ENCODE results near the gene CIRBP. TPM values are rescaled to one million over a fixed set of nuclear protein-coding genes. Genes with fewer than 3 reads are reported as not detected.

The CIRBP gene
- total RNA-seq, 1 donor from 2014 or later, result 295 TPM

GRCh38 chr19:1239796-1240737 lies 29.1 kb upstream of the CIRBP start:
- no peaks in the 10 kb centered on the region for H3K27me3 Mint-ChIP-seq (ENCODE audit: low read depth)
- H3K4me1 Mint-ChIP-seq (ENCODE audit: low read depth), result peaks cover 35% of the 10 kb centered on the region
- DNase-seq (ENCODE audit: low spot score), result no peak
- no peaks in the 10 kb centered on the region for H3K9me3 Mint-ChIP-seq (ENCODE audit: low read depth)
- H3K27ac Mint-ChIP-seq (ENCODE audit: unreplicated experiment), result peak overlapping the region; percentile 17
- peak; percentile 92 for TF ChIP-seq CTCF (IDR thresholded peaks at IDR 0.05)
- peak overlapping the region; percentile 49 for H3K4me3 Mint-ChIP-seq (ENCODE audit: unreplicated experiment)
- H3K36me3 Mint-ChIP-seq (ENCODE audit: low read depth), result no peaks in the 10 kb centered on the region

- Mint-ChIP-seq H3K4me3 (ENCODE audit: unreplicated experiment) (peak overlapping the region; percentile 79), H3K27me3 (ENCODE audit: low read depth) (no peaks in the 10 kb centered on the region), H3K27ac (ENCODE audit: unreplicated experiment) (peak overlapping the region; percentile 96), H3K36me3 (ENCODE audit: low read depth) (no peaks in the 10 kb centered on the region), H3K9me3 (ENCODE audit: low read depth) (no peaks in the 10 kb centered on the region), H3K4me1 (ENCODE audit: low read depth) (peaks cover 35% of the 10 kb centered on the region)
- no peak for DNase-seq (ENCODE audit: low spot score)
- no peak for TF ChIP-seq CTCF (IDR thresholded peaks at IDR 0.05)
These were observed 28.2 kb upstream of the CIRBP start for GRCh38 chr19:1240925-1241324.

- Mint-ChIP-seq H3K4me1 (ENCODE audit: low read depth) (peaks cover 35% of the 10 kb centered on the region), H3K27ac (ENCODE audit: unreplicated experiment) (peak within 1 kb of the TSS; percentile 96), H3K9me3 (ENCODE audit: low read depth) (no peaks in the 10 kb centered on the region), H3K27me3 (ENCODE audit: low read depth) (no peaks in the 10 kb centered on the region), H3K4me3 (ENCODE audit: unreplicated experiment) (peak within 1 kb of the TSS; percentile 79), H3K36me3 (ENCODE audit: low read depth) (no peaks in the 10 kb centered on the region)
- no peak for DNase-seq (ENCODE audit: low spot score)
- TF ChIP-seq CTCF (IDR thresholded peaks at IDR 0.05), result no peak
These were observed 27.6 kb upstream of the CIRBP start, which contains the start of gene ATP5F1D for GRCh38 chr19:1241417-1242095. Gene ATP5F1D (plus strand): TSS chr19:1241751. CDS start chr19:1241851, 100 bp downstream.

- DNase-seq (ENCODE audit: low spot score), result no peak
- Mint-ChIP-seq H3K36me3 (ENCODE audit: low read depth) (no peaks in the 10 kb centered on the region), H3K4me3 (ENCODE audit: unreplicated experiment) (peak overlapping the region; percentile 60), H3K4me1 (ENCODE audit: low read depth) (peaks cover 27% of the 10 kb centered on the region), H3K27ac (ENCODE audit: unreplicated experiment) (peak overlapping the region; percentile 89), H3K9me3 (ENCODE audit: low read depth) (no peaks in the 10 kb centered on the region), H3K27me3 (ENCODE audit: low read depth) (no peaks in the 10 kb centered on the region)
- peak; percentile 94 for TF ChIP-seq CTCF (IDR thresholded peaks at IDR 0.05)
These were observed 25.1 kb upstream of the CIRBP start for GRCh38 chr19:1243768-1244692.
